Lower leg skin (tissue), 3 donors: ENCODE results near the gene CA6.

Experiments used
- POLR2A ChIP-seq, 2 donors: fragments of 450-650 bp; IDR thresholded peaks; one replicate each; pipeline ENCODE4 v1.6.1; 2016 to 2017; ENCODE audit warnings: antibody characterized with exemption in 2 of 2, mild to moderate bottlenecking in 1 of 2, moderate library complexity in 1 of 2
- TF ChIP-seq, protein P1 (sequence below), 3 donors: fragments of 450-650 bp; IDR thresholded peaks; one replicate each; pipeline ENCODE4 v1.5.1; 2016; ENCODE audit warnings: antibody characterized with exemption in 3 of 3, mild to moderate bottlenecking in 3 of 3, moderate library complexity in 2 of 3

- TF ChIP-seq, protein P1, sequence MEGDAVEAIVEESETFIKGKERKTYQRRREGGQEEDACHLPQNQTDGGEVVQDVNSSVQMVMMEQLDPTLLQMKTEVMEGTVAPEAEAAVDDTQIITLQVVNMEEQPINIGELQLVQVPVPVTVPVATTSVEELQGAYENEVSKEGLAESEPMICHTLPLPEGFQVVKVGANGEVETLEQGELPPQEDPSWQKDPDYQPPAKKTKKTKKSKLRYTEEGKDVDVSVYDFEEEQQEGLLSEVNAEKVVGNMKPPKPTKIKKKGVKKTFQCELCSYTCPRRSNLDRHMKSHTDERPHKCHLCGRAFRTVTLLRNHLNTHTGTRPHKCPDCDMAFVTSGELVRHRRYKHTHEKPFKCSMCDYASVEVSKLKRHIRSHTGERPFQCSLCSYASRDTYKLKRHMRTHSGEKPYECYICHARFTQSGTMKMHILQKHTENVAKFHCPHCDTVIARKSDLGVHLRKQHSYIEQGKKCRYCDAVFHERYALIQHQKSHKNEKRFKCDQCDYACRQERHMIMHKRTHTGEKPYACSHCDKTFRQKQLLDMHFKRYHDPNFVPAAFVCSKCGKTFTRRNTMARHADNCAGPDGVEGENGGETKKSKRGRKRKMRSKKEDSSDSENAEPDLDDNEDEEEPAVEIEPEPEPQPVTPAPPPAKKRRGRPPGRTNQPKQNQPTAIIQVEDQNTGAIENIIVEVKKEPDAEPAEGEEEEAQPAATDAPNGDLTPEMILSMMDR (IDR thresholded peaks at IDR 0.05): no peak
- TF ChIP-seq POLR2A (IDR thresholded peaks at IDR 0.05): no peak
These were observed 69.1 kb downstream of the CA6 start for GRCh38 chr1:9014475-9015375.
